H1 (cell line): ENCODE results near the gene IMPG2.

Experiments
- ATF2 ChIP-seq: IDR thresholded peaks from 2 replicates; pipeline ENCODE4 v1.6.1; 2012; ENCODE audit warnings: low read length, inconsistent platforms
- CTBP2 ChIP-seq: IDR thresholded peaks from 2 replicates; pipeline ENCODE4 v1.7.0; 2011; ENCODE audit warnings: borderline replicate concordance, mild to moderate bottlenecking, moderate library complexity, mixed read lengths, low read length; ENCODE audit not compliant: insufficient read depth, insufficient read length
- CTCF ChIP-seq, 3 experiments: IDR thresholded peaks; 1 replicate in 2 of 3; 2 replicates in 1 of 3; pipeline versions ENCODE4 v1.5.1 to v1.6.1; 2011; ENCODE audit warnings: low read length in 3 of 3, mild to moderate bottlenecking in 3 of 3, inconsistent platforms in 2 of 3, low read depth in 1 of 3, moderate library complexity in 1 of 3; ENCODE audit not compliant: insufficient read depth in 1 of 3; ENCODE audit errors: control extremely low read depth in 1 of 3
- GABPA ChIP-seq: IDR thresholded peaks from 2 replicates; pipeline ENCODE4 v1.6.1; 2011; ENCODE audit warnings: mild to moderate bottlenecking, low read length, moderate library complexity, borderline replicate concordance; ENCODE audit not compliant: insufficient read depth
- JUN ChIP-seq: IDR thresholded peaks from 2 replicates; pipeline ENCODE4 v1.6.1; 2011; ENCODE audit warnings: low read depth, mild to moderate bottlenecking, improper control_type of control experiment, low read length
- MAX ChIP-seq: IDR thresholded peaks from 2 replicates; pipeline ENCODE4 v1.6.1; 2012; ENCODE audit warnings: inconsistent platforms
- POLR2A ChIP-seq, 2 experiments: IDR thresholded peaks; 1 replicate in 1 of 2; 2 replicates in 1 of 2; pipeline ENCODE4 v1.6.1; 2011; ENCODE audit warnings: low read depth in 2 of 2, low read length in 2 of 2, mild to moderate bottlenecking in 2 of 2; ENCODE audit errors: control extremely low read depth in 1 of 2
- POLR2AphosphoS5 ChIP-seq: IDR thresholded peaks from 2 replicates; pipeline ENCODE4 v1.6.1; 2011; ENCODE audit warnings: low read depth, low read length
- SUZ12 ChIP-seq: fragments of 200-600 bp; sonication (generic); IDR thresholded peaks from 2 replicates; pipeline ENCODE4 v1.6.1; 2012; ENCODE audit warnings: mild to moderate bottlenecking, inconsistent platforms, low read length, moderate library complexity, mixed read lengths
- TAF1 ChIP-seq: IDR thresholded peaks from 2 replicates; pipeline ENCODE4 v1.6.1; 2011; ENCODE audit warnings: mild to moderate bottlenecking, low read depth, low read length
- USF2 ChIP-seq: IDR thresholded peaks from 2 replicates; pipeline ENCODE4 v1.6.1; 2011; ENCODE audit warnings: low read length, improper control_type of control experiment
- YY1 ChIP-seq: IDR thresholded peaks from 2 replicates; pipeline ENCODE4 v1.6.1; 2011; ENCODE audit warnings: low read depth, mild to moderate bottlenecking, low read length

GRCh38 chr3:101273156-101273555 lies 47.2 kb downstream of the IMPG2 start:
- TF ChIP-seq SUZ12: no peak
- TF ChIP-seq USF2: no peak
- TF ChIP-seq CTCF (IDR thresholded peaks at IDR 0.05; ENCODE audit: control extremely low read depth in 1 of 3, insufficient read depth in 1 of 3, low read depth in 1 of 3, low read length in 3 of 3): no peak
- no peak for TF ChIP-seq CTBP2
- TF ChIP-seq POLR2A (IDR thresholded peaks at IDR 0.05; ENCODE audit: control extremely low read depth in 1 of 2, low read depth in 2 of 2, low read length in 2 of 2): no peak
- no peak for TF ChIP-seq JUN
- TF ChIP-seq POLR2AphosphoS5: no peak
- TF ChIP-seq ATF2: no peak
- no peak for TF ChIP-seq TAF1
- TF ChIP-seq GABPA: no peak
- no peak for TF ChIP-seq MAX
- no peak for TF ChIP-seq YY1
